GM12872 (cell line): Measurements from ENCODE around the gene SPTBN4.

Experiments used
- CTCF ChIP-seq: IDR thresholded peaks from 3 replicates; pipeline ENCODE4 v1.5.1; 2011; ENCODE audit warnings: low read depth, mild to moderate bottlenecking, low read length, moderate library complexity; ENCODE audit not compliant: insufficient read depth

The SPTBN4 gene

GRCh38 chr19:40555978-40556689 lies 89.3 kb downstream of the SPTBN4 start:
- no peak for TF ChIP-seq CTCF

- TF ChIP-seq CTCF: no peak
These were observed 90.2 kb downstream of the SPTBN4 start for GRCh38 chr19:40556953-40557530.

GRCh38 chr19:40559394-40559793 lies 92.6 kb downstream of the SPTBN4 start:
- no peak for TF ChIP-seq CTCF

- TF ChIP-seq CTCF: no peak
These were observed 93.3 kb downstream of the SPTBN4 start for GRCh38 chr19:40560092-40560507.

GRCh38 chr19:40561947-40562346 lies 95.1 kb downstream of the SPTBN4 start:
- no peak for TF ChIP-seq CTCF

- no peak for TF ChIP-seq CTCF
These were observed 98.6 kb downstream of the SPTBN4 start for GRCh38 chr19:40565355-40565754.

GRCh38 chr19:40565910-40566495 lies 99.2 kb downstream of the SPTBN4 start:
- TF ChIP-seq CTCF: no peak
